WTC11 (cell line): ENCODE data around the gene EIF5. TPM values are rescaled to one million over a fixed set of nuclear protein-coding genes. Genes with fewer than 3 reads are reported as not detected.

Source experiments
- ATAC-seq: fragments of 200-7000 bp; cut with Tn5 transposase; 2 replicates; pipeline ENCODE4 v1.10.0; 2021; ENCODE audit warnings: mild to moderate bottlenecking, moderate library complexity
- CTCF ChIA-PET: fragments of 300-600 bp; sonication (Branson Sonifier 250); formaldehyde crosslinking; loops from one replicate; lab custom pipeline; 2021; ENCODE audit warnings: antibody characterized with exemption; lab: Charles Lee
- POLR2A ChIA-PET: fragments of 350-600 bp; sonication (Branson Sonifier 250); formaldehyde crosslinking; loops from one replicate; lab custom pipeline; 2021; ENCODE audit warnings: antibody characterized with exemption; lab: Charles Lee
- DNase-seq: peaks from one replicate; pipeline ENCODE4 v3.0.0; 2021; ENCODE audit warnings: low spot score
- H3K27ac Mint-ChIP-seq: 2 replicates; pipeline ENCODE4 v1.8.0; 2021; ENCODE audit warnings: mixed read lengths
- H3K27me3 Mint-ChIP-seq: 2 replicates; pipeline ENCODE4 v1.8.0; 2021; ENCODE audit warnings: low read depth, mild to moderate bottlenecking, moderate library complexity, mixed read lengths
- H3K36me3 Mint-ChIP-seq: 2 replicates; pipeline ENCODE4 v1.8.0; 2021; ENCODE audit warnings: mixed read lengths
- H3K4me1 Mint-ChIP-seq: 2 replicates; pipeline ENCODE4 v1.8.0; 2022; ENCODE audit warnings: mixed read lengths
- H3K4me3 Mint-ChIP-seq: 2 replicates; pipeline ENCODE4 v1.8.0; 2021; ENCODE audit warnings: mild to moderate bottlenecking, moderate library complexity, mixed read lengths
- H3K9me3 Mint-ChIP-seq: 2 replicates; pipeline ENCODE4 v1.8.0; 2021; ENCODE audit warnings: mixed read lengths
- CDX4 ChIP-seq: fragments of 250-450 bp; sonication (Bioruptor Pico); IDR thresholded peaks from 2 replicates; pipeline ENCODE4 v1.9.0; 2021; ENCODE audit warnings: moderate library complexity, mild to moderate bottlenecking, inconsistent platforms, borderline replicate concordance
- ELF4 ChIP-seq: sonication (generic); formaldehyde crosslinking; IDR thresholded peaks from 2 replicates; pipeline ENCODE4 v1.8.1; 2022; ENCODE audit warnings: low read depth, mild to moderate bottlenecking, moderate library complexity, missing genetic modification reagents
- HMGA2 ChIP-seq: fragments of 250-450 bp; sonication (Bioruptor Pico); IDR thresholded peaks from 2 replicates; pipeline ENCODE4 v1.4.0; 2021; ENCODE audit warnings: mild to moderate bottlenecking, moderate library complexity
- MAX ChIP-seq: sonication (generic); formaldehyde crosslinking; IDR thresholded peaks from 2 replicates; pipeline ENCODE4 v1.8.0; 2022; ENCODE audit warnings: mild to moderate bottlenecking, missing genetic modification reagents
- MXD4 ChIP-seq: fragments of 250-450 bp; sonication (Bioruptor Pico); IDR thresholded peaks from 2 replicates; pipeline ENCODE4 v1.8.0; 2021; ENCODE audit warnings: mild to moderate bottlenecking, moderate library complexity, borderline replicate concordance
- PRDM15 ChIP-seq: sonication (generic); formaldehyde crosslinking; IDR thresholded peaks from 2 replicates; pipeline ENCODE4 v1.8.0; 2022; ENCODE audit warnings: missing genetic modification reagents
- RELA ChIP-seq: sonication (generic); formaldehyde crosslinking; IDR thresholded peaks from 2 replicates; pipeline ENCODE4 v1.8.1; 2022; ENCODE audit warnings: missing genetic modification reagents, mild to moderate bottlenecking, borderline replicate concordance
- SMAD4 ChIP-seq: sonication (generic); formaldehyde crosslinking; IDR thresholded peaks from 2 replicates; pipeline ENCODE4 v1.8.0; 2022; ENCODE audit warnings: mild to moderate bottlenecking, missing genetic modification reagents
- SP1 ChIP-seq: sonication (generic); formaldehyde crosslinking; conservative IDR thresholded peaks from 2 replicates; pipeline ENCODE4 v1.8.1; 2022; ENCODE audit warnings: missing genetic modification reagents
- TCF7 ChIP-seq: sonication (generic); formaldehyde crosslinking; IDR thresholded peaks from 2 replicates; pipeline ENCODE4 v1.8.0; 2022; ENCODE audit warnings: mild to moderate bottlenecking, low read depth, missing genetic modification reagents, moderate library complexity
- TP53 ChIP-seq: sonication (generic); formaldehyde crosslinking; IDR thresholded peaks from 2 replicates; pipeline ENCODE4 v1.8.1; 2023; ENCODE audit warnings: mild to moderate bottlenecking, missing genetic modification reagents
- ZNF138 ChIP-seq: sonication (generic); formaldehyde crosslinking; conservative IDR thresholded peaks from 2 replicates; pipeline ENCODE4 v1.8.1; 2022; ENCODE audit warnings: mild to moderate bottlenecking, moderate library complexity, missing genetic modification reagents
- ZNF219 ChIP-seq: sonication (generic); formaldehyde crosslinking; IDR thresholded peaks from 2 replicates; pipeline ENCODE4 v1.8.0; 2023; ENCODE audit warnings: missing genetic modification reagents, mild to moderate bottlenecking, borderline replicate concordance
- ZNF317 ChIP-seq: sonication (generic); formaldehyde crosslinking; IDR thresholded peaks from 2 replicates; pipeline ENCODE4 v1.8.1; 2023; ENCODE audit warnings: low read depth, mild to moderate bottlenecking, moderate library complexity, missing genetic modification reagents, borderline replicate concordance
- total RNA-seq: library from RNA; stranded (reverse); gene quantifications from 3 replicates; pipeline ENCODE4 v1.2.3, GENCODE V29; 2021

EIF5 gene
- total RNA-seq, 1 experiment from 2014 or later: 282 TPM

GRCh38 chr14:103304706-103305105 lies 29.3 kb upstream of the EIF5 start:
- Mint-ChIP-seq H3K9me3 (no peaks in the 10 kb centered on the region), H3K27me3 (no peaks in the 10 kb centered on the region; the same call in none of the 2 replicates), H3K4me3 (no peak overlapping the region), H3K36me3 (no peaks in the 10 kb centered on the region), H3K4me1 (no peaks in the 10 kb centered on the region), H3K27ac (no peak overlapping the region)
- ChIA-PET POLR2A (no interaction called here), CTCF (interaction anchor here (2.2 kb wide), 1 partner anchor 200 kb away, joined by 8 read pairs; no protein-coding TSS in a partner anchor)
- no peak for DNase-seq
- TF ChIP-seq ZNF219 (CRISPR knock-in tag) (no peak), CDX4 (CRISPR knock-in tag) (no peak), ZNF317 (CRISPR knock-in tag) (no peak), SMAD4 (no peak), TCF7 (CRISPR knock-in tag) (no peak), PRDM15 (CRISPR knock-in tag) (no peak), HMGA2 (no peak)
- no peak for ATAC-seq

GRCh38 chr14:103308717-103309616 lies 25.1 kb upstream of the EIF5 start:
- Mint-ChIP-seq H3K9me3 (no peaks in the 10 kb centered on the region), H3K36me3 (no peaks in the 10 kb centered on the region), H3K4me1 (no peaks in the 10 kb centered on the region; the same call in 1 of the 2 replicates), H3K27ac (no peak overlapping the region), H3K27me3 (no peaks in the 10 kb centered on the region; the same call in 1 of the 2 replicates), H3K4me3 (no peak overlapping the region)
- no peak for TF ChIP-seq ELF4
- TF ChIP-seq MXD4: no peak
- TF ChIP-seq TP53: no peak
- TF ChIP-seq PRDM15 (CRISPR knock-in tag): no peak
- no peak for TF ChIP-seq ZNF138 (CRISPR knock-in tag)
- TF ChIP-seq SP1: no peak
- TF ChIP-seq MAX (CRISPR knock-in tag): no peak
- TF ChIP-seq RELA (CRISPR knock-in tag): no peak
- TF ChIP-seq SMAD4: no peak
- DNase-seq: no peak
- ChIA-PET POLR2A (no interaction called here), CTCF (interaction anchor here (0.5 to 2.5 kb wide), 2 partner anchors 83 to 204 kb away, joined by 3 to 7 read pairs; no protein-coding TSS in a partner anchor)
- ATAC-seq: no peak
